GM23338 (cell line): ENCODE measurements around the gene UCHL1.

Experiments used
- EZH2 ChIP-seq: fragments of 200-600 bp; sonication (generic); IDR thresholded peaks from one replicate; pipeline ENCODE4 v1.8.0; 2017; ENCODE audit warnings: antibody characterized with exemption, mild to moderate bottlenecking, low read depth; ENCODE audit not compliant: unreplicated experiment
- JUNB ChIP-seq: IDR thresholded peaks from one replicate; pipeline ENCODE4 v1.6.1; 2016; ENCODE audit warnings: antibody characterized with exemption; ENCODE audit not compliant: unreplicated experiment
- TF ChIP-seq, protein P1 (sequence below), 2 experiments: fragments of 200-600 bp in 1 of 2; sonication (generic) in 1 of 2; conservative IDR thresholded peaks; 2 replicates each; pipeline versions ENCODE4 v1.5.1 to v1.6.1; 2016 to 2017; ENCODE audit warnings: antibody characterized with exemption in 2 of 2, low read depth in 2 of 2, mild to moderate bottlenecking in 2 of 2, moderate library complexity in 1 of 2

- TF ChIP-seq, protein P1, sequence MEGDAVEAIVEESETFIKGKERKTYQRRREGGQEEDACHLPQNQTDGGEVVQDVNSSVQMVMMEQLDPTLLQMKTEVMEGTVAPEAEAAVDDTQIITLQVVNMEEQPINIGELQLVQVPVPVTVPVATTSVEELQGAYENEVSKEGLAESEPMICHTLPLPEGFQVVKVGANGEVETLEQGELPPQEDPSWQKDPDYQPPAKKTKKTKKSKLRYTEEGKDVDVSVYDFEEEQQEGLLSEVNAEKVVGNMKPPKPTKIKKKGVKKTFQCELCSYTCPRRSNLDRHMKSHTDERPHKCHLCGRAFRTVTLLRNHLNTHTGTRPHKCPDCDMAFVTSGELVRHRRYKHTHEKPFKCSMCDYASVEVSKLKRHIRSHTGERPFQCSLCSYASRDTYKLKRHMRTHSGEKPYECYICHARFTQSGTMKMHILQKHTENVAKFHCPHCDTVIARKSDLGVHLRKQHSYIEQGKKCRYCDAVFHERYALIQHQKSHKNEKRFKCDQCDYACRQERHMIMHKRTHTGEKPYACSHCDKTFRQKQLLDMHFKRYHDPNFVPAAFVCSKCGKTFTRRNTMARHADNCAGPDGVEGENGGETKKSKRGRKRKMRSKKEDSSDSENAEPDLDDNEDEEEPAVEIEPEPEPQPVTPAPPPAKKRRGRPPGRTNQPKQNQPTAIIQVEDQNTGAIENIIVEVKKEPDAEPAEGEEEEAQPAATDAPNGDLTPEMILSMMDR (conservative IDR thresholded peaks at IDR 0.05; ENCODE audit: low read depth in 2 of 2) = no peak
- TF ChIP-seq EZH2 (no peak), JUNB (no peak)
Measured at GRCh38 chr4:41236032-41236431, 20.7 kb upstream of the UCHL1 start.
